ENCODE measurements around the gene OMP. TPM values are rescaled to one million over a fixed set of nuclear protein-coding genes. Genes with fewer than 3 reads are reported as not detected.
"Not testable (repeated sequence)": the region's sequence is repeated elsewhere in the genome, so short reads cannot be mapped to it uniquely, and the experiment has no call there.

Gene OMP
- total RNA-seq, 5 donors from 2014 or later (not counting 1 experiment from before 2014, with no cell fraction given) = 0.79 TPM; not detected in 4

GRCh38 chr11:77095551-77096490 lies 6.8 kb upstream of the OMP start:
- ChIA-PET POLR2A (interaction anchor here in 1 of 2 donors (0.7 kb wide), 1 partner anchor 14 kb away, joined by 3 read pairs; no protein-coding TSS in a partner anchor), CTCF (no interaction called here)
- 82% methylated on average over 20 of the region's 21 CpGs for WGBS (ENCODE audit: insufficient coverage)
- Mint-ChIP-seq H3K4me3 (no peak overlapping the region), H3K36me3 (no peaks in the 10 kb centered on the region), H3K9me3 (no peaks in the 10 kb centered on the region), H3K27me3 (no peaks in the 10 kb centered on the region), H3K4me1 (peaks cover 3 to 5% (median 4%) of the 10 kb centered on the region in 3 donors), H3K27ac (no peak overlapping the region)
- Histone ChIP-seq H3K4me3 (ENCODE audit: control insufficient read depth in 1 of 2, extremely low read depth in 1 of 2, low read length in 1 of 2) (no peak overlapping the region), H3K9me3 (no peaks in the 10 kb centered on the region), H3K27ac (ENCODE audit: low read length) (no peak overlapping the region), H3K36me3 (ENCODE audit: control insufficient read depth in 2 of 2, extremely low read depth in 1 of 2, insufficient read depth in 1 of 2, low read length in 1 of 2) (peaks cover 0 to 7% of the 10 kb centered on the region in 2 donors), H3K4me1 (ENCODE audit: control insufficient read depth in 1 of 2, extremely low read depth in 1 of 2, insufficient read depth in 2 of 2, low read length in 2 of 2) (peaks cover 0 to 5% of the 10 kb centered on the region in 2 experiments), H3K27me3 (replicated peaks in 1 of 2; ENCODE audit: control insufficient read depth in 2 of 2, extremely low read depth in 1 of 2, insufficient read depth in 2 of 2, low read length in 1 of 2) (peaks cover 0 to 2% of the 10 kb centered on the region in 2 experiments)
- DNase-seq = no peak
- no peak for ATAC-seq (replicated peaks in 1 of 4)

- H3K36me3 ChIP-seq (ENCODE audit: control insufficient read depth in 2 of 2, extremely low read depth in 1 of 2, insufficient read depth in 1 of 2, low read length in 1 of 2) = peaks cover 0 to 7% of the 10 kb centered on the region in 2 donors
- H3K27ac ChIP-seq (ENCODE audit: low read length) = no peak overlapping the region
- ATAC-seq (replicated peaks in 1 of 4) (no peak), DNase-seq (no peak)
- Mint-ChIP-seq H3K4me1 (no peaks in the 10 kb centered on the region), H3K36me3 (no peaks in the 10 kb centered on the region), H3K27ac (no peak overlapping the region), H3K9me3 (no peaks in the 10 kb centered on the region), H3K4me3 (no peak overlapping the region), H3K27me3 (no peaks in the 10 kb centered on the region)
- ChIA-PET CTCF (no interaction called here), POLR2A (interaction anchor here (0.7 kb wide), 2 partner anchors 15 to 16 kb away, joined by 3 to 6 read pairs; no protein-coding TSS in a partner anchor)
- H3K4me3 ChIP-seq (ENCODE audit: control insufficient read depth in 1 of 2, extremely low read depth in 1 of 2, low read length in 1 of 2) = no peak overlapping the region
- H3K9me3 ChIP-seq = no peaks in the 10 kb centered on the region
- no peaks in the 10 kb centered on the region for H3K27me3 ChIP-seq (replicated peaks in 1 of 2; ENCODE audit: control insufficient read depth in 2 of 2, extremely low read depth in 1 of 2, insufficient read depth in 2 of 2, low read length in 1 of 2)
- WGBS (ENCODE audit: insufficient coverage) = 71% methylated on average over 3 of the region's 8 CpGs
- no peaks in the 10 kb centered on the region for H3K4me1 ChIP-seq (ENCODE audit: control insufficient read depth in 1 of 2, extremely low read depth in 1 of 2, insufficient read depth in 2 of 2, low read length in 2 of 2)
Observed at GRCh38 chr11:77096591-77097019, 6.0 kb upstream of the OMP start.

- H3K27ac Mint-ChIP-seq; CTCF ChIA-PET; H3K27ac ChIP-seq (ENCODE audit: low read length); H3K27me3 ChIP-seq (replicated peaks in 1 of 2; ENCODE audit: control insufficient read depth in 2 of 2, extremely low read depth in 1 of 2, insufficient read depth in 2 of 2, low read length in 1 of 2); H3K9me3 ChIP-seq; H3K4me3 ChIP-seq (ENCODE audit: control insufficient read depth in 1 of 2, extremely low read depth in 1 of 2, low read length in 1 of 2); DNase-seq; H3K36me3 Mint-ChIP-seq; H3K9me3 Mint-ChIP-seq; ATAC-seq (replicated peaks in 1 of 4); H3K4me3 Mint-ChIP-seq; H3K4me1 ChIP-seq (ENCODE audit: control insufficient read depth in 1 of 2, extremely low read depth in 1 of 2, insufficient read depth in 2 of 2, low read length in 2 of 2); H3K4me1 Mint-ChIP-seq; H3K27me3 Mint-ChIP-seq; H3K36me3 ChIP-seq (ENCODE audit: control insufficient read depth in 2 of 2, extremely low read depth in 1 of 2, insufficient read depth in 1 of 2, low read length in 1 of 2): not testable (repeated sequence)
- WGBS (ENCODE audit: insufficient coverage) = 88% methylated on average over 2 of the region's 4 CpGs
- POLR2A ChIA-PET = interaction anchor here in 1 of 2 donors (0.7 kb wide), 1 partner anchor 17 kb away, joined by 6 read pairs; no protein-coding TSS in a partner anchor
Observed at GRCh38 chr11:77097180-77097579, 5.5 kb upstream of the OMP start.

- no peaks in the 10 kb centered on the region for H3K27me3 Mint-ChIP-seq
- 87% methylated on average over 13 of the region's 14 CpGs for WGBS (ENCODE audit: insufficient coverage)
- Histone ChIP-seq H3K4me1 (ENCODE audit: control insufficient read depth in 1 of 2, extremely low read depth in 1 of 2, insufficient read depth in 2 of 2, low read length in 2 of 2) (no peaks in the 10 kb centered on the region), H3K4me3 (ENCODE audit: control insufficient read depth in 1 of 2, extremely low read depth in 1 of 2, low read length in 1 of 2) (no peak overlapping the region), H3K36me3 (ENCODE audit: control insufficient read depth in 2 of 2, extremely low read depth in 1 of 2, insufficient read depth in 1 of 2, low read length in 1 of 2) (peaks cover 0 to 2% of the 10 kb centered on the region in 2 donors), H3K9me3 (no peaks in the 10 kb centered on the region), H3K27me3 (replicated peaks in 1 of 2; ENCODE audit: control insufficient read depth in 2 of 2, extremely low read depth in 1 of 2, insufficient read depth in 2 of 2, low read length in 1 of 2) (no peaks in the 10 kb centered on the region), H3K27ac (ENCODE audit: low read length) (no peak overlapping the region)
- no peak overlapping the region for H3K27ac Mint-ChIP-seq
- no peak for ATAC-seq (replicated peaks in 1 of 4)
- no peak overlapping the region for H3K4me3 Mint-ChIP-seq
- H3K9me3 Mint-ChIP-seq = no peaks in the 10 kb centered on the region
- H3K4me1 Mint-ChIP-seq = no peaks in the 10 kb centered on the region
- POLR2A ChIA-PET = no interaction called here
- H3K36me3 Mint-ChIP-seq = no peaks in the 10 kb centered on the region
- no peak for DNase-seq
- CTCF ChIA-PET = no interaction called here
Observed at GRCh38 chr11:77100166-77101042, 2.2 kb upstream of the OMP start.

GRCh38 chr11:77101043-77101537 lies 1.6 kb upstream of the OMP start:
- no peaks in the 10 kb centered on the region for H3K36me3 ChIP-seq (ENCODE audit: control insufficient read depth in 2 of 2, extremely low read depth in 1 of 2, insufficient read depth in 1 of 2, low read length in 1 of 2)
- Mint-ChIP-seq H3K27me3 (no peaks in the 10 kb centered on the region), H3K4me3 (no peak overlapping the region), H3K4me1 (no peaks in the 10 kb centered on the region), H3K27ac (no peak overlapping the region), H3K9me3 (no peaks in the 10 kb centered on the region), H3K36me3 (no peaks in the 10 kb centered on the region)
- 78% methylated on average over 4 of the region's 5 CpGs for WGBS (ENCODE audit: insufficient coverage)
- no peak for ATAC-seq (replicated peaks in 1 of 4)
- no peak overlapping the region for H3K4me3 ChIP-seq (ENCODE audit: control insufficient read depth in 1 of 2, extremely low read depth in 1 of 2, low read length in 1 of 2)
- H3K9me3 ChIP-seq = no peaks in the 10 kb centered on the region
- POLR2A ChIA-PET = no interaction called here
- peak in 1 of 35 experiments; percentile 17 for DNase-seq
- no peaks in the 10 kb centered on the region for H3K27me3 ChIP-seq (replicated peaks in 1 of 2; ENCODE audit: control insufficient read depth in 2 of 2, extremely low read depth in 1 of 2, insufficient read depth in 2 of 2, low read length in 1 of 2)
- H3K4me1 ChIP-seq (ENCODE audit: control insufficient read depth in 1 of 2, extremely low read depth in 1 of 2, insufficient read depth in 2 of 2, low read length in 2 of 2) = no peaks in the 10 kb centered on the region
- H3K27ac ChIP-seq (ENCODE audit: low read length) = no peak overlapping the region
- CTCF ChIA-PET = no interaction called here

GRCh38 chr11:77103319-77103718 lies 679 bp downstream of the OMP start:
- CTCF ChIA-PET = no interaction called here

More at GRCh38 chr11:77103319-77103718, 679 bp downstream of the OMP start:
- POLR2A ChIA-PET = no interaction called here
- WGBS (ENCODE audit: insufficient coverage) = 25% methylated on average over 1 of the region's 2 CpGs
- Mint-ChIP-seq H3K9me3 (no peaks in the 10 kb centered on the region), H3K4me3 (no peak overlapping the region), H3K27me3 (no peaks in the 10 kb centered on the region), H3K36me3 (no peaks in the 10 kb centered on the region), H3K27ac (no peak overlapping the region), H3K4me1 (no peaks in the 10 kb centered on the region)
- H3K36me3 ChIP-seq (ENCODE audit: control insufficient read depth in 2 of 2, extremely low read depth in 1 of 2, insufficient read depth in 1 of 2, low read length in 1 of 2) = no peaks in the 10 kb centered on the region
- no peak overlapping the region for H3K4me3 ChIP-seq (ENCODE audit: control insufficient read depth in 1 of 2, extremely low read depth in 1 of 2, low read length in 1 of 2)
- H3K27ac ChIP-seq (ENCODE audit: low read length) = no peak overlapping the region
- no peak for ATAC-seq (replicated peaks in 1 of 4)
- H3K4me1 ChIP-seq (ENCODE audit: control insufficient read depth in 1 of 2, extremely low read depth in 1 of 2, insufficient read depth in 2 of 2, low read length in 2 of 2) = no peaks in the 10 kb centered on the region
- DNase-seq = no peak
- H3K9me3 ChIP-seq = no peaks in the 10 kb centered on the region
- no peaks in the 10 kb centered on the region for H3K27me3 ChIP-seq (replicated peaks in 1 of 2; ENCODE audit: control insufficient read depth in 2 of 2, extremely low read depth in 1 of 2, insufficient read depth in 2 of 2, low read length in 1 of 2)

Data from T-cell (primary cell).